HG02642 (cell line): ENCODE data around the gene UROS.

Experiments used
- ATAC-seq: cut with Tn5 transposase; IDR thresholded peaks from one replicate; pipeline ENCODE4 v1.9.1; 2021; ENCODE audit warnings: mild to moderate bottlenecking; ENCODE audit not compliant: unreplicated experiment, poor library complexity

UROS gene

GRCh38 chr10:125769175-125769574, 53.9 kb downstream of the UROS start:
- no peak for ATAC-seq

- ATAC-seq: no peak
Observed at GRCh38 chr10:125768219-125768855, 54.7 kb downstream of the UROS start.

- ATAC-seq: no peak
Observed at GRCh38 chr10:125766511-125766910, 56.5 kb downstream of the UROS start.

- ATAC-seq: no peak
Observed at GRCh38 chr10:125765835-125766234, 57.2 kb downstream of the UROS start.

- ATAC-seq: no peak
Observed at GRCh38 chr10:125762692-125763648, 60.1 kb downstream of the UROS start.

GRCh38 chr10:125761961-125762360, 61.1 kb downstream of the UROS start:
- ATAC-seq: no peak

- no peak for ATAC-seq
Observed at GRCh38 chr10:125757742-125758141, 65.3 kb downstream of the UROS start.

- no peak for ATAC-seq
Observed at GRCh38 chr10:125756853-125757487, 66.1 kb downstream of the UROS start.

GRCh38 chr10:125756196-125756595, 66.9 kb downstream of the UROS start:
- ATAC-seq: no peak

- ATAC-seq: no peak
Observed at GRCh38 chr10:125747417-125747816, 75.6 kb downstream of the UROS start.

- ATAC-seq: no peak
Observed at GRCh38 chr10:125744909-125745308, 78.1 kb downstream of the UROS start.

GRCh38 chr10:125742465-125742864, 80.6 kb downstream of the UROS start:
- ATAC-seq: no peak

- ATAC-seq: no peak
Observed at GRCh38 chr10:125739994-125740679, 82.9 kb downstream of the UROS start.
